ENCODE data around the gene METTL9.
"Not testable (repeated sequence)": the region's sequence is repeated elsewhere in the genome, so short reads cannot be mapped to it uniquely, and the experiment has no call there.

METTL9 gene

DNA sequence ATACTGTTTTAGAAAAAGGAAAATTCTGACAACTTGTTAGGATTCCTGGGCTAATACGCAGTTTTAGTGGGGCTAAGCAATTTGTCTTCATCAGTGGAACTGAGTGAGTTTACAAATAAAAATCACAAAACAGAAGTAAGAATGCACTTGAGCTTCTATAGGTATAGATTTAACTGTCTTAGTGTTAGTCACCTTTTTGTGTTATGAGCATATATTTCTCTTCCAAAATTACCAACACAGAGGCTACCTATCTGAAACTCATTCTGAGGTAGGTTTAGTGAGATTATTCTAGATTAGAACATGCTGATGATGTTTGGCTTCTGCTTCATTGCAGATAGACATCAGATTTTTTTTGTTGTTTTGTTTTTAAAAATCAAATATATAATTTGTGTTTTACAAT is 23.2 kb downstream of the METTL9 start:
- no peaks in the 10 kb centered on the region for H3K9me3 ChIP-seq (ENCODE audit: severe bottlenecking)
- no peak overlapping the region for H3K4me3 ChIP-seq (ENCODE audit: low read depth, low read length)
- no peaks in the 10 kb centered on the region for H3K27me3 ChIP-seq (ENCODE audit: insufficient read depth, low read depth, severe bottlenecking)
- no peak for TF ChIP-seq CTCF (IDR thresholded peaks at IDR 0.05; ENCODE audit: low read depth, low read length)
- DNase-seq, result no peak
- H3K36me3 ChIP-seq, result peaks cover 41% of the 10 kb centered on the region
- H3K27ac ChIP-seq, result no peak overlapping the region

- Histone ChIP-seq H3K27me3 (ENCODE audit: insufficient read depth, low read depth, severe bottlenecking) (no peaks in the 10 kb centered on the region), H3K27ac (no peak overlapping the region), H3K4me3 (ENCODE audit: low read depth, low read length) (no peak overlapping the region), H3K36me3 (peaks cover 52% of the 10 kb centered on the region), H3K9me3 (ENCODE audit: severe bottlenecking) (peaks cover 6% of the 10 kb centered on the region)
- TF ChIP-seq CTCF (IDR thresholded peaks at IDR 0.05; ENCODE audit: low read depth, low read length), result no peak
- no peak for DNase-seq
Measured at GRCh38 chr16:21625026-21625425, 25.6 kb downstream of the METTL9 start.

DNA sequence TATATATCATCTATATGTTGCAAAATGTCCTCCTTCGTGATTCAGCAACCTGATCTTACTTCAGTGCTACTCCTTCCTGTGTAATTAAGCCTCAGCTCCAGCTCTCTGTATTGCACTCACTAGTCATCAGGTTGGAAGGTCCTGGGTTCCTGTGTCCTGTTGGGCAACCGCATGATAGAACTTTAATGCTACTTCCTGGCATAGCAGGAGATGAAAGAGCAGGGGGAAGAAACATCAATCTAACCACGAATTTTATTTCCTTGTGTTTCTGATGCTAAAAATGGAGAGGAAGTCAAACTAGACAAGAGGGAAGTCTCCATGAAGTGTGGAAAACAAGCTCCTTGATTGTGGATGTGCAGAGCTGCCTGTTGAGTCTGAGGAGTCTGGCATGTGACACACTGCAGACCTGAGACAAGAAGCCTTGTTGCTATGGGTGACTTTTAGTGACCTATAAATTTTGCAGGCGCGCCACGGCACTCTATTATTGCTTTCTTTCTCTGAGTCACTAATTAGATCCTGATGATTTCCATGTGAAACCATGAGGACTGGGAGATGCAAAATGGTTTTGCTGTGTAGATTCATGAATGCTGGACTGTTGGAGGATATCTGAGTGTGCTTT is 27.4 kb downstream of the METTL9 start:
- TF ChIP-seq CTCF (IDR thresholded peaks at IDR 0.05; ENCODE audit: low read depth, low read length), result no peak
- H3K9me3 ChIP-seq (ENCODE audit: severe bottlenecking), result peaks cover 9% of the 10 kb centered on the region
- peaks cover 58% of the 10 kb centered on the region for H3K36me3 ChIP-seq
- H3K27me3 ChIP-seq (ENCODE audit: insufficient read depth, low read depth, severe bottlenecking), result no peaks in the 10 kb centered on the region
- no peak for DNase-seq
- no peak overlapping the region for H3K27ac ChIP-seq
- H3K4me3 ChIP-seq (ENCODE audit: low read depth, low read length), result no peak overlapping the region

- TF ChIP-seq CTCF (IDR thresholded peaks at IDR 0.05; ENCODE audit: low read depth, low read length), result no peak
- Histone ChIP-seq H3K27me3 (ENCODE audit: insufficient read depth, low read depth, severe bottlenecking) (no peaks in the 10 kb centered on the region), H3K27ac (no peak overlapping the region), H3K4me3 (ENCODE audit: low read depth, low read length) (no peak overlapping the region), H3K36me3 (peaks cover 55% of the 10 kb centered on the region), H3K9me3 (ENCODE audit: severe bottlenecking) (peaks cover 9% of the 10 kb centered on the region)
- DNase-seq, result no peak
Measured at GRCh38 chr16:21628121-21628726, 28.8 kb downstream of the METTL9 start.

- Histone ChIP-seq H3K36me3 (peaks cover 49% of the 10 kb centered on the region), H3K27me3 (ENCODE audit: insufficient read depth, low read depth, severe bottlenecking) (no peaks in the 10 kb centered on the region)
- DNase-seq, result no peak
Measured at GRCh38 chr16:21628772-21629171, 29.4 kb downstream of the METTL9 start.

DNA sequence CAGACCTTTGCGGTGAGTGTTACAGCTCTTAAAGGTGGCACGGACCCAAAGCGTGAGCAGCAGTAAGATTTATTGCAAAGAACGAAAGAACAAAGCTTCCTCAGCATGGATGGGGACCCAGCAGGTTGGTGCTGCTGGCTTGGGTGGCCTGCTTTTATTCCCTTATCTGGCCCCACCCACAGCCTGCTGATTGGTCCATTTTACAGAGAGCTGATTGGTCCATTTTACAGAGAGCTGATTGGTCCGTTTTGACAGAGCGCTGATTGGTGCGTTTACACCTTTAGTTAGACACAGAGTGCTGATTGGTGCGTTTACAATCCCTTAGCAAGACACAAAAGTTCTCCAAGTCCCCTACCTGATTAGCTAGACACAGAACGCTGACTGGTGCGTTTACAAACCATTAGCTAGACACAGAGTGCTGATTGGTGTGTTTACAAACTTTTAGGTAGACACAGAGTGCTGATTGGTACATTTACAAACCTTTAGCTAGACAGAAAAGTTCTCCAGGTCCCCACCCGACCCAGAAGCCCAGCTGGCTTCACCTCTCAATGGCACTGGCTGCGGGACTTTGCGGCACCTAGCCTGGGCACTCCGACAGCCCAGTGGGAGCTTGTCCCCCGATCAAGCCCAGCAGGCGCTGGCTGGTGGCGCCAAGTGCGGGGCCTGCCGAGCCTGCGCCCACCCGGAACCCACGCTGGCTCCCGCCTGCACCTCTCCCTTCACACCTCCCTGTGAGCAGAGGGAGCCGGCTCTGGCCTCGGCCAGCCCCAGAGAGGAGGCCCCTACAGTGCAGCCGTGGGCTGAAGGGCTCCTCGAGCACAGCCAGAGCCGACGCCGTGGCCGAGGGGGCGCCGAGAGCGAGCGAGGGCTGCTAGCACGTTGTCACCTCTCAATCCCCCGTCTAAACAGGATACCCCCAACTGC is 30.5 kb downstream of the METTL9 start:
- not testable (repeated sequence) for DNase-seq; H3K9me3 ChIP-seq (ENCODE audit: severe bottlenecking); H3K4me3 ChIP-seq (ENCODE audit: low read depth, low read length); H3K27me3 ChIP-seq (ENCODE audit: insufficient read depth, low read depth, severe bottlenecking); H3K27ac ChIP-seq
- peaks cover 44% of the 10 kb centered on the region for H3K36me3 ChIP-seq

More at GRCh38 chr16:21628772-21629171, 29.4 kb downstream of the METTL9 start:
- Histone ChIP-seq H3K27ac (no peak overlapping the region), H3K4me3 (ENCODE audit: low read depth, low read length) (no peak overlapping the region), H3K9me3 (ENCODE audit: severe bottlenecking) (peaks cover 9% of the 10 kb centered on the region)
- no peak for TF ChIP-seq CTCF (IDR thresholded peaks at IDR 0.05; ENCODE audit: low read depth, low read length)

DNA sequence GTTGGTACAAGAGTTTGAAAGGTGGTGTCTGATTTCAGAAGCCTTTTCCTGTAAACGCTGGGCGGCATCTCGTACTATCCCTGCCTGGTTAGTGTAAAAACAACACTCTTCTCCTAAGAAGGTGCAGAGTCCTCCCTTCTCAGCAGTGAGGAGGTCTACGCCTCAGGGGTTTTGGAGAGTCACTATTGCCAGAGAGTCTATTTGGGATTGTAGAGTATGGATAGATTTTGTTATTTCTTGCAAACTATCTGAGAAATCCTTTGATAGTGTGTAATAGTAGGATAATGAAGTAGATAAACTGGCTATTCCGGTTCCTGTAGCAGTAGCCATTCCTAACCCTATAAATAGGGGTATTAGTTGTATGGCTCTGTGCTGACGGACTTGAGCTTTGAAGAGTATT is 31.5 kb downstream of the METTL9 start:
- H3K27me3 ChIP-seq (ENCODE audit: insufficient read depth, low read depth, severe bottlenecking); H3K27ac ChIP-seq; DNase-seq; H3K9me3 ChIP-seq (ENCODE audit: severe bottlenecking); H3K4me3 ChIP-seq (ENCODE audit: low read depth, low read length): not testable (repeated sequence)
- peaks cover 38% of the 10 kb centered on the region for H3K36me3 ChIP-seq

GRCh38 chr16:21631376-21631775 is 32.0 kb downstream of the METTL9 start:
- not testable (repeated sequence) for H3K4me3 ChIP-seq (ENCODE audit: low read depth, low read length); DNase-seq; H3K27me3 ChIP-seq (ENCODE audit: insufficient read depth, low read depth, severe bottlenecking); H3K27ac ChIP-seq; H3K9me3 ChIP-seq (ENCODE audit: severe bottlenecking)
- peaks cover 34% of the 10 kb centered on the region for H3K36me3 ChIP-seq

Data from WERI-Rb-1 (cell line).